ENCODE results near the gene NOS1AP. TPM values are rescaled to one million over a fixed set of nuclear protein-coding genes. Genes with fewer than 3 reads are reported as not detected.

NOS1AP gene
- total and polyA plus RNA-seq, 2 donors from 2014 or later, result 0.47 to 10.7 TPM

- no peaks in the 10 kb centered on the region for H3K9me3 ChIP-seq (ENCODE audit: control insufficient read depth in 2 of 3, insufficient read depth in 1 of 3, low read length in 3 of 3)
- H3K27ac ChIP-seq (ENCODE audit: low read depth in 2 of 2, low read length in 2 of 2), result no peak overlapping the region
- DNase-seq, result peak in 2 of 5 donors; percentile 41 to 89
- no peak for FAIRE-seq
- peaks cover 0 to 3% (median 0%) of the 10 kb centered on the region in 3 donors for H3K4me1 ChIP-seq (ENCODE audit: control insufficient read depth in 2 of 3, insufficient read depth in 2 of 3, low read depth in 1 of 3, low read length in 3 of 3)
- H3K4me3 ChIP-seq (ENCODE audit: low read length in 3 of 3), result no peak overlapping the region
- intact Hi-C loops (cut with DNase I), result no loop called here
- H3K9ac ChIP-seq (ENCODE audit: low read length in 3 of 3), result no peak overlapping the region
- H3K27me3 ChIP-seq (ENCODE audit: control insufficient read depth, insufficient read depth, low read length), result no peaks in the 10 kb centered on the region
- no peak for TF ChIP-seq CTCF (IDR thresholded peaks at IDR 0.05; ENCODE audit: borderline replicate concordance, extremely low read depth, insufficient read depth)
- no peaks in the 10 kb centered on the region for H3K36me3 ChIP-seq (ENCODE audit: control insufficient read depth in 2 of 3, insufficient read depth in 3 of 3, low read length in 3 of 3)
Observed at GRCh38 chr1:162204129-162204822, 134.8 kb downstream of the NOS1AP start.

GRCh38 chr1:162204823-162205155 lies 135.3 kb downstream of the NOS1AP start:
- Histone ChIP-seq H3K27ac (ENCODE audit: low read depth in 2 of 2, low read length in 2 of 2) (no peak overlapping the region), H3K9ac (ENCODE audit: low read length in 3 of 3) (no peak overlapping the region), H3K4me3 (ENCODE audit: low read length in 3 of 3) (no peak overlapping the region), H3K4me1 (ENCODE audit: control insufficient read depth in 2 of 3, insufficient read depth in 2 of 3, low read depth in 1 of 3, low read length in 3 of 3) (peaks cover 0 to 3% (median 0%) of the 10 kb centered on the region in 3 donors), H3K9me3 (ENCODE audit: control insufficient read depth in 2 of 3, insufficient read depth in 1 of 3, low read length in 3 of 3) (no peaks in the 10 kb centered on the region), H3K27me3 (ENCODE audit: control insufficient read depth, insufficient read depth, low read length) (no peaks in the 10 kb centered on the region), H3K36me3 (ENCODE audit: control insufficient read depth in 2 of 3, insufficient read depth in 3 of 3, low read length in 3 of 3) (no peaks in the 10 kb centered on the region)
- no peak for TF ChIP-seq CTCF (IDR thresholded peaks at IDR 0.05; ENCODE audit: borderline replicate concordance, extremely low read depth, insufficient read depth)
- intact Hi-C loops (cut with DNase I), result no loop called here
- DNase-seq, result no peak
- no peak for FAIRE-seq

GRCh38 chr1:162206300-162206699 lies 136.8 kb downstream of the NOS1AP start:
- Histone ChIP-seq H3K27ac (ENCODE audit: low read depth in 2 of 2, low read length in 2 of 2) (no peak overlapping the region), H3K4me1 (ENCODE audit: control insufficient read depth in 2 of 3, insufficient read depth in 2 of 3, low read depth in 1 of 3, low read length in 3 of 3) (peaks cover 0 to 5% (median under 1%) of the 10 kb centered on the region in 3 donors)
- intact Hi-C loops (cut with DNase I), result no loop called here

More at GRCh38 chr1:162206300-162206699, 136.8 kb downstream of the NOS1AP start:
- Histone ChIP-seq H3K27me3 (ENCODE audit: control insufficient read depth, insufficient read depth, low read length) (no peaks in the 10 kb centered on the region), H3K4me3 (ENCODE audit: low read length in 3 of 3) (no peak overlapping the region), H3K9ac (ENCODE audit: low read length in 3 of 3) (no peak overlapping the region), H3K36me3 (ENCODE audit: control insufficient read depth in 2 of 3, insufficient read depth in 3 of 3, low read length in 3 of 3) (no peaks in the 10 kb centered on the region), H3K9me3 (ENCODE audit: control insufficient read depth in 2 of 3, insufficient read depth in 1 of 3, low read length in 3 of 3) (no peaks in the 10 kb centered on the region)
- no peak for FAIRE-seq
- no peak for TF ChIP-seq CTCF (IDR thresholded peaks at IDR 0.05; ENCODE audit: borderline replicate concordance, extremely low read depth, insufficient read depth)
- no peak for DNase-seq
